Amygdala (tissue), 56 donors: Measurements from ENCODE around the gene ST3GAL2.

Source experiments
- DNase-seq, 56 donors: peaks; one replicate each; lab custom pipeline; 2025; lab: John Stamatoyannopoulos, UW

ST3GAL2 gene, protein sequence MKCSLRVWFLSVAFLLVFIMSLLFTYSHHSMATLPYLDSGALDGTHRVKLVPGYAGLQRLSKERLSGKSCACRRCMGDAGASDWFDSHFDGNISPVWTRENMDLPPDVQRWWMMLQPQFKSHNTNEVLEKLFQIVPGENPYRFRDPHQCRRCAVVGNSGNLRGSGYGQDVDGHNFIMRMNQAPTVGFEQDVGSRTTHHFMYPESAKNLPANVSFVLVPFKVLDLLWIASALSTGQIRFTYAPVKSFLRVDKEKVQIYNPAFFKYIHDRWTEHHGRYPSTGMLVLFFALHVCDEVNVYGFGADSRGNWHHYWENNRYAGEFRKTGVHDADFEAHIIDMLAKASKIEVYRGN

DNA sequence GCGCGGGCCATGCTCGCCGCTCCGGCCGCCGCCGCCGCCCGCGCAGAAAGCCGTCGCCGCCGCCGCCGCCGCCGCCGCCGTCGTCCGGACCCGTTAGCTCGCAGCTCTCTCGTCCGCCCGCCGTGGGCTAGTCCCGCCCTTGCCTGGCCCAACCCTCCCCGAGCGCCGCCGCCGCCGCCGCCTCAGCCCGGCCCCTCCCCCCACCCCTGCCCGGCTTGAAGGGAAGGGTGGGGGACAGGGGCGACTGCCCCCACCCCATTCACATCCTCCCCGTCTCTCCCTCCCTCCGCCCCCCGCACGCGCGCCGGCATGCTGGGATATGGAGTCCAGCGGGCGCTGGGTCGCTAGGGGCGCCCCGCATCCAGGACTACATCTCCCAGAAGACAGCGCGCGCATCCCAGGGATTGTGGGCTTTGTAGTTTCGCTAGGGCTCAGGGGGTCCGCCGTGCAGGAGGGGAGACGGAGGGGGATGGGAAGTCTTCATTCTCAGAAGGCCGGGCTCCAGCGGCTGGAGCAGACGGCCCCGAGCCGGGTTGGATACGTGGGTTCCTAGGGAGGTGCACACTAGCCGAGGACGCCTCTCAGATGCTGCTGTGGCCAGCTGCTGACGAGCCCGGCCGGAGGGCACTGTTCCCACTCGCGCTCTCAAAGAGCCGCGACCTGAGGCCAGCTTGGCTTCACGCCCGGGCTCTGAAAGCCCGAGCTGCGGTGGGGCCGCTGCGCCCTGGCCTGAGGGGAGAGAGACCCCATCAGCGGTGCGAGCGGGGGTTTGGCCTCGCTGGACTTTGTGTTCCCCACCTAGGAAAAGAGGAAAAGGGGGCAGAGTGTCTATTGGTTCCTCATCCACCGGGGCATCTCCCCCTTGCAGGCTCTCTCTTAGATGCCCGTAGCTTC, at the start of gene ST3GAL2:
TSS of gene ST3GAL2 (minus strand) at position 132 of the 894 bp plus-strand sequence. CDS start 40,570 bp downstream, outside the sequence.
- peak; percentile 73 to 98 (median 92) for DNase-seq

DNA sequence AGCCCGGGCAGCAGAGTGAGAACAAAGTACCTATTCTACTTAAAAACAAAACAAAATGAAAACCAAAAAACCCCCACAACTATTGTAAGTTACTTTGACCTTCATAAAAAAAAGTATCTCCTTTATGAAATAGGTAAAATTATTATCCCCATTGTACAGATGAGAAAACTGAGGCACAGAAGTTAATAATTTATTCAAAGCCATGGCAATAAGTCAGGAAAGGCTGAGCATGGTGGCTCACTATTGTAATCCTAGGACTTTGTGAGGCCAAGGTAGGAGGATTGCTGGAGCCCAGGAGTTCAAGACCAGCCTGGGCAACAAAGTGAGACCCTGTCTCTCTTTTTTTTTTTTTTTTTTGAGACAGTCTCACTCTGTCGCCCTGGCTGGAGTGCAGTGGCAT, 46.0 kb upstream of the ST3GAL2 start:
- DNase-seq: no peak

DNA sequence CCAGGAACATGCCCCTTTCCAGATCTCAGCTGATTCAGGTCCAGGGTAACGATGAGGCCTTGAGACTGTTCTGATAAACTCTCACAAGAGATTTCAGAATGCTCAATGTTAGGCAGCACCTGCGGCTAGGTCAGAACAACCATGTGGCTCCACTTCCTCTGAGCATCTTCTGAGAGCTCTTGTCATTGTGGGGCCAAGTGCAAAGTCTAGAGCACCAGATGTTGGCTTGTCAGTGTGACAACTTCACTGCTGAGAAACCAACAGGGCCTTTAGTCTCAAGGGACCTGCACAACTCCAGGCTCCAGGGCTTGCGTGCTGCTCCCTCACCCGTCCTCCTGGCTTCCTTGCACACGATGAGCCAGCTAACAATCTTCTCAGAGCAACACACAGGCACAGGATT, 44.5 kb upstream of the ST3GAL2 start:
- no peak for DNase-seq

DNA sequence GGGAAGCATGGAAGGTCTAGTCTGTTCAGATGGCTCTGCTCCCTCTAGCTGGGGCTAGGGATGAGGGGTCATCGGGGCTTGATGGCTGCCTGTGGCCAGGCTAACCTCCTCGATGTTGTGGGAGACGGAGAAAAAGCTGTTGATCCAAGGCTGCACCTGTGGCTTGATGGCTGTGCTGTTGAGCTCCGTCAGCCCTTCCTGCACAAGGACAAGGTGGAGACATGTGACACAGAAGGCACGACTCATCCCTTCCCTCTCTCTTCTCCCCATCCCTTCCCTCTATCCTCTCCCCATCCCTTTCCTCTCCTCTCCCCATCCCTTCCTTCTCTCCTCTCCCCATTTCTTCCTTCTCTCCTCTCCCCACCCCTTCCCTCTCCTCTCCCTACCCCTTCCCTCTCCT, 43.7 kb upstream of the ST3GAL2 start:
- no peak for DNase-seq

DNA sequence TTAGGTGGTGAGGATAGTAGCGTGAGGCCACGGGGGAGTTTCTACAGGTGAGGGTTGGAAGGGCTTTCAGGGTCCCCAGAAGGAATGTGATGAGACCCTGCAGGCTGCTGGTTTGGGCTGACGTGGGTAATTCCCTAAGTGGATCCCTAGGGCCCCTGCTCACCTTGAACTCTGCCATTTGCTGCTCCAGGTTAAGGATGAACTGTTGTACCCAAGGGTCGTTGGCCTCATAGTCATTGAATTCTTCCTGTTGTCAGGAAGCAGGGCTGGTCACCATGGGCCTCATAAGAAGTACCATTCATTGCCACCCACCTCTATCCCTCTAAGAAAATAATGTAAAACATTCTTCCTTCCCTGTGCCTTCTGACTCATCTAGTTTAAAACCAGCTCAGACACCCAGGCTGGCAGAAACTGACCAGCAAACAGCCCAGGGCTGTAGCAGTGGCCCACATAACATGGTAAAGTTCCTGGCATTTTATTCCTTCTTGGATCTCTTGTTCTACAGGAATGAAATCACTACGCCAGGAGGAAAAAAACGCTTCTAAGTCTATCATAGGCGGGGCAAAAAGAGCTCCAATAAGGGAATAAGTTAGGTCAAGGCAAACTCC, 43.1 kb upstream of the ST3GAL2 start:
- no peak for DNase-seq

DNA sequence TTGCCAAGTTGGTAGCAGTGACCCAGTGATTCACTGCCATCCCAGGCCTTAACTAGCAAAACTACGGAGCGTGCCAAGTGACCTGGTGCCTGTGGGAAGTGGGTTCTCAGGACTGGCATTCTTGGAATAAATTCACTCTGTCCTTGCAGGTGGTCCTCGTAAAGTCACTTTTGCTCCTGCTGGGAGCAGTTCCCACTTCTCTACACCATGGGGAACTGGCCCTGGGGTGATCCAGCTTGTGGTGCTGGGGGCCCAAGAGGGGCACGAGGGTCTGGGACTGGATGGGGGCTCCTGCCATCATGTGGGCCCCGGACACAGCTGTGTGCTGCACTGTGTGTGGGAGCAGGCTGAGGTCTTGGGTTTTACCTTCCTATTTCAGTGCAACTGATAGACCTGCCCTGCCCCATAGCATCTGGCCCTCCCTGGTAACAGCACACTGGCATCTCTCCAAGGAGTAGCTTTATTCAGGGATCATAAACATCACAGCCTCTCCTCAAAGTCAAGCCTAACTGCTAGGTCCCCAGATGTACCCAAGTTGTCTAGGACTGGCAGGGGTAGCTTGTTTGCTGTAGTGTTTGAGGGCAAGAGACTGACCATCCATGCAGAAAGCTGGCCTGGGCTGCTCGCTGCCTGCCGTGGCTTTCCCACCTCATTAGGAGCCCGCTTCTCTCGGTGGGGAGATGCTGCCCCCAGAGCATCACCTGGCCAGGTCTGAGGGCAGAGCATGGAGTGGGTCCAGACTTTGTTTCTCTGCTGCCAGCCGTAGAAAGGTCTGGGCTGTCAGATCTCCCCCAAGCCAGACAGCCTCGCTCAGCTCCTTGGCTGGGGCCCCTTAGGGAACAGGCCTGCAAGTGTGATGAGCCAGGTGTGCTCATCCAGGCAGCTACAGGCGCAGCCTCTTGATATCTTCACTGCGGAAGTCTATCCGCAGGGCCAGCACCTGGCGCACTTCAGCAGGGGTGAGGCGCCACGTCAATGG, 41.5 kb upstream of the ST3GAL2 start:
- DNase-seq: no peak

DNA sequence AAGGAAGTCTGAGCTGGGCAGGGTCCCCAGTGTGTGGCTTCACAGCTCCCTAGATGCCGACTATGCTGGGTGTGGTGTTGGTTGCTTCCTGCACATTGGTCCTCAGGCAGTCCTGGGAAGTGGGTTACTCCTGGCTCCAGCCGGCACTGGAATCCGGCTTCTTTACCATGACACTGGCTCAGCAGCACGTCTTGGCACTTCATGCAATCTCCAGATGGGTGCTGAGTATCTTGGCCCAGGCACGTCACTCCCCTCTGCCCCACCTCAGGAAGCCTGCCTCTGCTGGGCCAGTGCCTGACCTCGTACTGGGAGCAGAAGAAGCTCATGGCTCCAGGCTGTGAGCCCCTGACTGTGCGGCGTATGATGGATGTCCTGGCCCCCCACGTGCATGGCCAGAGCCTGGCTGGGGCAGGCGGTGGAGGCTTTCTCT, 40.0 kb upstream of the ST3GAL2 start:
- DNase-seq: no peak

DNA sequence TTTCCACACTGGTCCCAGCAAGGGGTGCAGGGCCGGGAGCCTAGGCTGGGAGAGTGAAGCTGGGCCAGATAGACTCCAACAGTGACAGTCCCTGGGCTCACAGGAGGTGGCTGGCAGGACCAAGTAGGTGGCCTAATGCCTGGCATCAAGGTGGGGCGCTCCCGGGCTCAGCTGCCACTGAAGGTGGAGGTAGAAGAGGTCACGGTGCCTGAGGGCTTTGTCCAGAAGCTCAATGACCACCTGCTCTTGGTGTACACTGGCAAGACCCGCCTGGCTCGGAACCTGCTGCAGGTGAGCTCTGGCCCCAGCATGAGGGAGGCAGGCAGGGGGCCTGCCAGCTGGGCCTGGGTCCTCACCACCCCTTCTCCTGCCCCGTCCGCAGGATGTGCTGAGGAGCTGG, 39.3 kb upstream of the ST3GAL2 start:
- no peak for DNase-seq

DNA sequence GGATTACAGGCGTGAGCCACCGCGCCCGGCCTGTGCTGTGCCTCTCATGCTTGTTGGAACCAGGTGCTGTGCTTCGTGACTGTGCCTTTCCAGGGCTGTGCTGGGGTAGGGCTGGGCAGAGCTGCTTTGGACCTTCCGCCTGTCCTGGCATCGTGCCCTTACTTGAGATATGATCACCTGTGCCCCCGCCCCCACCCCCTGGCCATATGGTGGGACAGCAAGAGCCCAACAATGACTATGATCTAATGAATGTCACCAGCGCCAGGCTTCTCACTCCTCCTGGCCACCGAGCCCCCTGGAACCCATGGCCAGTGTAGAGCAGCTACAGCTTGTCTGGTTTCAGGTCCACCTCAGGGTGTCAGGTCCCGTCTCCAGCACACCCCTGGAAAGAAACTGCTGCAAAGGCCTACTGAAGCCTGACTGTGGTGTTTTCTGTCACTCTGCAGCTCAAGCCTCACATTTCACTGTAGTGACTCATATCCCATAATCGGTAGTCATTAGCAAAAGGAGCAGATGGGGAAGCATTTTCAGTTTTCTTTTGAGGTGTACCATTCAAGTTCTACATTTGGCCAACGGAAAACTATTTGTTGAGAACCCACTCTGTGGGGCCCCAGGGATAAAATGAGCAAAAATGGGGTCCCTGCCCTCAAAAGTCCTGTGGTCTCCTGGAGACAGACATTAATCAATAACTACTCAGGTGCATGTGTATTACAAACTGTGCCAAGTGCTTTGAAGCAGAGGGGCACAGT, 37.5 kb upstream of the ST3GAL2 start:
- peak in 3 of 56 donors; percentile 4 to 17 (median 4) for DNase-seq

DNA sequence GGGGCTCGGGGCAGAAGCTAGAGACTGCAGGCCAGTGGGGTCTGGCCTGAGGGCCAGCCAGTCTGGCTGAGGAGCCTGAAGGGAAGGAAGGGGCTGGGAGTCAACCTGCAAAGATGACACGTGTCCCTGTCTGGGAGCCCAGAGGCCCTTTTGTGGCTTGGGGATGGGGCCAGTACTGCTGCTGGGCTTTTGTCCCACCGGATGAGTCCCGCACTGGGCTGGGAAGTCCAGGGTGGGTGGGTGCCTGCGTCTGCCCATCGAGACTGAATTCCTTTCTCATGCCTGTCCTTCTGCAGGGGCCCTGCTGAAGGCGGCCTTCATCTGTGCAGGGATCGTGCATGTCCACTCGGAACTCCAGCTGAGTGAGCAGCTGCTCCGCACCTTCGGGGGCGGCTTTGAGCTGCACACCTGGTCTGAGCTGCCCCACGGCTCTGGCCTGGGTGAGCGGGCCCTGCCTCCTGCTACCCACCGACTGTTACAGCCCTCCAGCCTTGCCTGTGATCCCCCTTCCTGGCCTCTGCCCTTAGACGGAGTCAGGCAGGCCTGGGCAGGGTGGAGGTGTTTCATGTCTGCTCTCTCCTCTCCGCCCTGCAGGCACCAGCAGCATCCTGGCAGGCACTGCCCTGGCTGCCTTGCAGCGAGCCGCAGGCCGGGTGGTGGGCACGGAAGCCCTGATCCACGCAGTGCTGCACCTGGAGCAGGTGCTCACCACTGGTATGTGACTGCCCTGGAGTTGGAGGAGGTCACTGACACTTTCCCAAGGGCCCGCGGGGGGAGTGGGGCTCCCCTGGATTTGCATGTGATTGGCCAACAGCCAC, 36.4 kb upstream of the ST3GAL2 start:
- DNase-seq: no peak

DNA sequence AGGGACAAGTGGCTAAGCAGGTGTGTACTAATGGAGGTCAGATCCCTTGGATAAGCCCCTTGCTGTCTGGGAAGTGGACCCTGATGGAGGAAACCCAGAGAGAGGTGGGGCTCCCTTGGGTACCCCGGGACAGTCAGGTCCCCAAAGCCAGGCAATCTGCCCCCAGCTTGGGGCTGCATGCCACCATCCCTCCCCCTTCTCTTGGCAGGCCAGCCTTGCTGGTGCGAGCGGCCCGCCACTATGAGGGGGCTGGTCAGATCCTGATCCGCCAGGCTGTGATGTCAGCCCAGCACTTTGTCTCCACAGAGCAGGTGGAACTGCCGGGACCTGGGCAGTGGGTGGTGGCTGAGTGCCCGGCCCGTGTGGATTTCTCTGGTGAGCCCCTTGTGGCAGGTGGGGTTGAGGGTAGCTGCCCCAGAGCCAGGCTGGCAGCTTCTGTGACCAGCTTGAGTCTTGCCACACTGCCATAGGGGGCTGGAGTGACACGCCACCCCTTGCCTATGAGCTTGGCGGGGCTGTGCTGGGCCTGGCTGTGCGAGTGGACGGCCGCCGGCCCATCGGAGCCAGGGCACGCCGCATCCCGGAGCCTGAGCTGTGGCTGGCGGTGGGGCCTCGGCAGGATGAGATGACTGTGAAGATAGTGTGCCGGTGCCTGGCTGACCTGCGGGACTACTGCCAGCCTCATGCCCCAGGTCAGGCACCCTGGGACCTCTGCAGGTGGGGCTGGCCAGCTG, 35.6 kb upstream of the ST3GAL2 start:
- DNase-seq: no peak

DNA sequence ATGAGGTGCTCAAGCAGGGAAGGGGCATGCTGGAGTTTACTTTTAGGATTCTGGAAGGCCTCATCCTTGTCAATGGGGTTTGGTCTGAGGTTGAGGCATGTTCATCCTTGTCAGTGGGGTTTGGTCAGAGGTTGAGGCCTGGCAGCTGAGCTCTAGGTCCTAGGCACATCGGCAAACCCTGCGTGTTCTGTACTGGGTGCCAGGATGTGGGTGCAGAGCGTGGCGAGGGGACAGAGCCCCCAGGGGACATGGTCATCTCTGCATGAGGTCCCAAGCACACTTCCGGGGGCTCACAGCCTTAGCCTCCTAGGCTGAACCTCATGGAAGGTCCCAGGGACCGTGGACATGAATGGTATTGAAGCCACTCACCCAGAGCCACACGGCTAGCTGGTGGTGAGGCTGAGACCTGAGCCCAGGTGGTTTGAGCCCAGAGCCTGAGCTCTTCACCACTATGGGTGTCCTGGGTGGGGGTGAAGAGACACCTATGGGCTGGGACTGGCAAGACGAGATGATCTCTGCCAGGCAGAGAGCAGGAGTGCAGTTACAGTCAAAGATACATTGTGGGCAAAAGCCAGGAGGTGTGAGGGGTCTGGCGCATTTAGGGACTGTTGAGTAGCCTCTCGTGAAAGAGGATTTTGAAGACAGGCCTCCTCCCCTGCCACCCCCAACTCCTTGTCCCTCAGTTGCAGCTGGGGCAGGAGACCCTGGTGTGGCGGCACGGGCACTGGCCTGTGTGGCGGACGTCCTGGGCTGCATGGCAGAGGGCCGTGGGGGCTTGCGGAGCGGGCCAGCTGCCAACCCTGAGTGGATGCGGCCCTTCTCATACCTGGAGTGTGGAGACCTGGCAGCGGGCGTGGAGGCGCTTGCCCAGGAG, 34.8 kb upstream of the ST3GAL2 start:
- DNase-seq: no peak

DNA sequence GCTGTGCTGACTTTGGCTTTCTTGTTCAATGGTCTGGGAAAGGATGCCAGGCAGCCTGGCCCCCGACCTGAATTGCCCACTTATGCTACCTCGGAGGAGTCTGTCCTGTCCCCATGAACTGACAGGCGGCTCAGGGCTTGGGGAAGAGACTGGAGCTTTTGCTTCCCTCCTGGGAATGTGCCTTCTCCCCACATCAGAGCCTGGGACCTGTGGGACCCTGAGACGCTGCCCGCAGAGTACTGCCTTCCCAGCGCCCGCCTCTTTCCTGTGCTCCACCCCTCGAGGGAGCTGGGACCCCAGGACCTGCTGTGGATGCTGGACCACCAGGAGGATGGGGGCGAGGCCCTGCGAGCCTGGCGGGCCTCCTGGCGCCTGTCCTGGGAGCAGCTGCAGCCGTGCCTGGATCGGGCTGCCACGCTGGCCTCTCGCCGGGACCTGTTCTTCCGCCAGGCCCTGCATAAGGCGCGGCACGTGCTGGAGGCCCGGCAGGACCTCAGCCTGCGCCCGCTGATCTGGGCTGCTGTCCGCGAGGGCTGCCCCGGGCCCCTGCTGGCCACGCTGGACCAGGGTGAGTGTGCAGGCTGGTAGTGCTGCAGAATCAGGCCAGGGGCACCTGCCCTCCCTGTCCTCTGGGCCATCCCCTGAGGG, 34.0 kb upstream of the ST3GAL2 start:
- no peak for DNase-seq

DNA sequence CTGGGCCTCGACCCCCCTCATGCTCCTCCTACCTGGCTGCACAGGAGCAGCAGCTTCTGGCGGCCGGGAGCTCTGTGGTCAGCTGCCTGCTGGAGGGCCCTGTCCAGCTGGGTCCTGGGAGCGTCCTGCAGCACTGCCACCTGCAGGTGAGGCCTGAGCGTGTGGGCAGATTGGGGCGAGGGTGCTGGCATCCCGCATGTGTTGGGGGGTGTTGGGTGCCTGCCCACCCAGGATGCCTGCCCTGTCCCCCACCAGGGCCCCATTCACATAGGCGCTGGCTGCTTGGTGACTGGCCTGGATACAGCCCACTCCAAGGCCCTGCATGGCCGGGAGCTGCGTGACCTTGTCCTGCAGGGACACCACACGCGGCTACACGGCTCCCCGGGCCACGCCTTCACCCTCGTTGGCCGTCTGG, 32.0 kb upstream of the ST3GAL2 start:
- DNase-seq: peak in 14 of 56 donors; percentile 8 to 57 (median 19)

DNA sequence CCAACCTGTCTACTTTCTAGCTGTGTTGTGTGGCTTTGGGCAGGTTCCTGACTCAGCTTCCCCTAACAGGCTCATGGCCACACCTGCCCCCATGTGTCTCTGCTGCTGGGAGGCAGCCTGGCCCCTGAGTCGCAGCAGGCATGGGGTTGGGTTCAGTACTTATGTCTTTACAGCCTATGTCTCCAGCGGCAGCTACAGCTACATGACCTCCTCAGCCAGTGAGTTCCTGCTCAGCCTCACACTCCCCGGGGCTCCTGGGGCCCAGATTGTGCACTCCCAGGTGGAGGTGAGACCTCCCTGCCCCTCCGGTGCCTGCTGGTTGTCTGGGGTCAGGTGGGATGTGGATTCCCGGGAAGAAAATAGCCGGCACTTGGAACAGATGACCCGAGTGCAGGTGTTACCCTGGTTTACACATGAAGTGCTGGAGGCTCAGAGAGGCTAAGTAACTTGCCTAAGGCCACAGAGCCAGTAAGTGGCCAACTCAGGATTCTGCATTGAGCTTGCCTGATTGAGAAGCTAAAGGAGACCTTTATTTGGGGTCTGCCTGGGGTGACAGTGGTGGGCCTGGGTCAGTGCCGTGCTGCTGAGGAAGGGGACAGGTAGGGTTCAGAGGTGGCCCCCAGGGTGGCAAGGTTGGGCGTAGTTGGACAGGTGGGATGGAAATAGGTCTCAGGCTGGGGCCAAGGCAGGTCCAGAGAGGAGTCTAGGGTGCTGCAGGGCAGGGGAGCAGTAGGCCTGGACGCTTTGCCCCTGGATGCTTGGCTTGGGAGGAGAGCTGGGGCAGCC, 31.4 kb upstream of the ST3GAL2 start:
- no peak for DNase-seq
